Kidney capillary endothelial cell (primary cell): ENCODE measurements around the gene CAMK2G.
"Not testable (repeated sequence)": the region's sequence is repeated elsewhere in the genome, so short reads cannot be mapped to it uniquely, and the experiment has no call there.

Experiments used
- DNase-seq: peaks from one replicate; pipeline ENCODE4 v3.0.0-alpha.2; 2018; ENCODE audit warnings: low spot score

Gene CAMK2G

GRCh38 chr10:73812657-73813056 lies 61.7 kb downstream of the CAMK2G start:
- DNase-seq: no peak

- DNase-seq: no peak
These were observed 63.5 kb downstream of the CAMK2G start for GRCh38 chr10:73810735-73811465.

- no peak for DNase-seq
These were observed 64.0 kb downstream of the CAMK2G start for GRCh38 chr10:73810358-73810734.

DNA sequence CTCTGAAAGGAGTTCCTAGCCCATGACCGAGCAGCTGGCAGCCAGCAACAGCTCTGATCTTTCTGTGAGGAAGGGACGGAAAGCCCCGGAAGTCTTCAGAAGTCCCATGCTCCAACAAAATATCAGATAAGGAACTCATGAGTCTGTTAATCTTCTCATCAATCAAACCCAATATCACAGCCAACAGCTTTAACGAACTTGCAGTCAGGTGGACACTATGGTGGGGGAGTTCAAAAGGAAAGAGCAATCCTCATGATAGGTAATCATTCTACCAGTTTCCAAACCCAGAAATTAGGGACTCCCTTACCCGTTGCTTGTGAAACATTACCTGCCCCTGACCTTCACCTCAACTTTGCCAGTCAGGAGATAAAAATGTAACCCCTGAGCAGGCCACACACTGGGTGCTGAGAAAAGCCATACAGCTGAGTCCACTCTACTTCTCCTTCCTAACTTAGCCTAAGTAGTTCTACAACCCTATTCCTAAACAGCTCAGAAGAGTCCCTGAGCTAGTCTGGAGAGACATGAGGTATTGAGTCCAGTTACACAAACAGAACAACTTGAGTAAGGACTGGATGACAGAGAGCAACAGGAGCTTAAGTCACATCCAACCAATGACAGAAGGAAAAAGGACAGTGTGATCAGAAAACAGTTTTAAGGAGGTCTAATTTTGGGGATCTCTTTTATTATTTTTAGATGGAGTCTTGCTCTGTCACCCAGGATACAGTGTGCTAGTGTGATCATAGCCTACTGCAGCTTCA lies 65.1 kb downstream of the CAMK2G start:
- DNase-seq: no peak

DNA sequence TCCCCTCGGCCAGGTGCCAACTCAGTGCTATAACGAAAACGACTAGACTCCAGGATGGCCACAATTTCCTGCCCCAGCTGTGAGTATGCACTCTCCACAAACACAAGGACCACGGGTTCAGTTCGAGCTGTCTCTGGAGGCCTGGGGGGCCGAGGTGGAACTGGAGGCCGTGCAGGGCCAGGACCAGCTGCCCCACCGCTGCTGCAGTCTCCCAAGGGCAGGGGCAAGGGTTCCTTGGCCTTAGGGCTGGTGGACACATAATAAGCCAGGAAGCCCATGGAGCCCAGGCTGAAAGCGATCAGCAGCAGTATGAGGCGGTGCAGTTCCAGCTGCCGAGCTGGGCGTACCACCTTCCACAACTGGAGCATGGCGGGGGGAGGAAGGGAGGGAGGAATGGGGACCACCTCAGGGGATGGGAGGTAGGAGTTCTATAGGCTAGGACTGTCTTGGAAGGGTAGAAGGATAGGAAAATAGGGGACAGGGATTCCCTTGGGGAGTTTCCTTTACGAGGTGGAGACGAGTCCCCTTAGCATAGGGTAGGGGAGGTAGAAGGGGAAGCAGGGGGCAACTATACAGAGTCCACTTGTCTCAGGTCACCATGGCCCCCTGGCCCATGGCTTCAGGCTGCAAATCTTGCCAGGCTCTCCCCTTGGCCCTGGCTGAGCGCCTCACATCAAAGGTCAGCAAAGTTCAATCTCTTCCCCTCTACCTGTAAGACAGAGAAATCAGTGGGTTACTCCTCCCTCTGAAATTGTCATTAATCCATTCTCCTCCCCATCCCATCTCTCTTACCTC lies 66.1 kb downstream of the CAMK2G start:
- no peak for DNase-seq

- no peak for DNase-seq
These were observed 66.9 kb downstream of the CAMK2G start for GRCh38 chr10:73807471-73807870.

GRCh38 chr10:73806176-73806950 lies 68.0 kb downstream of the CAMK2G start:
- DNase-seq: no peak

- no peak for DNase-seq
These were observed 70.6 kb downstream of the CAMK2G start for GRCh38 chr10:73803680-73804286.

DNA sequence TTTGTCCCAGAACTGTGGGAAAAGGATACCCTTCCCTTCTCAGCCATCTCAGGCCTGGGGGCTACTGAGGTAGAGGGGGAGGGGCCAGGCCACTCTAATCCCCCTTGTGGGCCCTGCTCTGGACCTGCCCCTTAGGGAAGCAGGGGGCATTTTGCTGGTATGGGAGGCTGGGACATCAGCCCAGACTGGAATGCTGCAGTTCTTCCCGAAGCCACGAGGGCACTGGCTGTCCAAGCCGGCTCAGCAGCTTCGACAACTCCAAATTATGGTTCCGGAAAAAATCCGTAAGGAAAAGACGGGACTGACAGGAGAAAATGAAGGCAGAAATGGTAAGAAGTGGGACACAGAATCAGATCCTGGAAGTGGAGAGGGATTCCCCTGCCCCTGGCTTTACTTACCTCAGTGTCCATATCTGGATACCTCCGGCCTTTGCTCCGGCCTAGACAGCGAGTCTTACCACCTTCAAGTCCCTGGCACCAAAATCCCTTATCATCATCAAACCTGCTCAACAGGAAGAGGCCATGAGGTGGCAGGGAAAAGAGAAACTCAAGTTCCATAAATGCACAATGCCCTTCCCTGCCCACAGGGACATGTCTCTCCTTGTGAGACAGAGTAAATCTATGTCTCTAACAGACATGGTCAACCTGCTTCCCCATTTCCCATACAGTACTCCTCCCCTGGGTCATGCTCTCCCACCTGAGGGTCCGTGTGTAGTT lies 71.9 kb downstream of the CAMK2G start:
- DNase-seq: no peak

DNA sequence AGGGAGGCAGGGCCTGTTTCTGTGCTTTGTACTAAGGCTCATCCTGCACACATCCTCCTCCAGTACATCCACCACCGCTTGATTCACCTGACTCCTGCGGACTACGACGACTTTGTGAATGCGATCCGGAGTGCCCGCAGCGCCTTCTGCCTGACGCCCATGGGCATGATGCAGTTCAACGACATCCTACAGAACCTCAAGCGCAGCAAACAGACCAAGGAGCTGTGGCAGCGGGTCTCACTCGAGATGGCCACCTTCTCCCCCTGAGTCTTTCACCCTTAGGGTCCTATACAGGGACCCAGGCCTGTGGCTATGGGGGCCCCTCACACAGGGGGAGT lies 73.1 kb downstream of the CAMK2G start:
- DNase-seq: no peak

DNA sequence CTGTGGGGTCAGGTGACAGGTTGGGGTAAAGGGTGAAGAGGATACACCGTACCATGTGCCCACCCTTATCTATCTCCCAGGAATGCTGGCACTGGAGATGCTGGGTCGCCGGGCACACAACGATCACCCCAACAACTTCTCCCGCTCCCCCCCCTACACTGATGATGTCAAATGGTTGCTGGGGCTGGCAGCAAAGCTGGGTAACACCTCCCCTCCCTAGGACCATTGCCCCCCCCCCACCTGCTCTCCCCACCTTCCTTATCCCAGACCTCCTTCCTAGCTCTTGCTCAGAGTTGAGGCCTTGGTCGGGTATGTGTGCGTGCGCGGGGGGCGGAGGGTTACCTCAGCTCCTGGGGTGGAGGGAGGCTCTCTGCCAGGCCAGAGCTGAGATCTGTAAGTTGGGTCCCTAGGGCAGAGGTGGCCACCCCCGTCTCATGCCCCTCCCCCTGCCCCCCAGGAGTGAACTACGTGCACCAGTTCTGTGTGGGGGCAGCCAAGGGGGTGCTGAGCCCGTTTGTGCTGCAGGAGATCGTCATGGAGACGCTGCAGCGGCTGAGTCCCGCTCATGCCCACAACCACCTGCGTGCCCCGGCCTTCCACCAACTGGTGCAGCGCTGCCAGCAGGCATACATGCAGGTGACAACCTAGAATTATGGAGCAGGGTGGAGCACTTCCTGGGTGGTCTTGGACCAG lies 73.6 kb downstream of the CAMK2G start:
- no peak for DNase-seq

DNA sequence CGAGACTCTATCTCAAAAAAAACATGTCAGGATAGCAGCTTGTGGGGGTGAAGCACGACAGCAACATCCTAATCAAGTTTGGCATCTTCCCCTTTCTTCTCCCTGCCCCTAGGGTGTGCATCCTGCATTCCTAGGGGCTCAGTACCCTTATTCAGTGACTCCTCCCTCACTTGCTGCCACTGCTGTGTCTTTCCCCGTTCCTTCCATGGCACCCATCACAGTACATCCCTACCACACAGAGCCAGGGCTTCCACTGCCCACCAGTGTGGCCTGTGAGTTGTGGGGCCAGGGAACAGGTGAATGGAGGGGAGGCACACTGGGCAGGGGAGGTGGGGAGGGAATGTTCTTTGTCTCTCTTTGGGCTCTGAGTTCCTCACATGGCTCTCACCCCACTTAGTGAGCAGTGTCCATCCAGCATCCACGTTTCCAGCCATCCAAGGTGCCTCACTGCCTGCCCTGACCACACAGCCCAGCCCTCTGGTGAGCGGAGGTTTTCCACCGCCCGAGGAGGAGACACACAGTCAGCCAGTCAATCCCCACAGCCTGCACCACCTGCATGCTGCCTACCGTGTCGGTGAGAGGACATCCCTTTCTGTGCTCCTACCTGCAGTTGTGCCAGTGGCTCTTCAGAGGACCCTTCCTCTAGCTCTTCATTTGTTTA lies 74.3 kb downstream of the CAMK2G start:
- DNase-seq: no peak

DNA sequence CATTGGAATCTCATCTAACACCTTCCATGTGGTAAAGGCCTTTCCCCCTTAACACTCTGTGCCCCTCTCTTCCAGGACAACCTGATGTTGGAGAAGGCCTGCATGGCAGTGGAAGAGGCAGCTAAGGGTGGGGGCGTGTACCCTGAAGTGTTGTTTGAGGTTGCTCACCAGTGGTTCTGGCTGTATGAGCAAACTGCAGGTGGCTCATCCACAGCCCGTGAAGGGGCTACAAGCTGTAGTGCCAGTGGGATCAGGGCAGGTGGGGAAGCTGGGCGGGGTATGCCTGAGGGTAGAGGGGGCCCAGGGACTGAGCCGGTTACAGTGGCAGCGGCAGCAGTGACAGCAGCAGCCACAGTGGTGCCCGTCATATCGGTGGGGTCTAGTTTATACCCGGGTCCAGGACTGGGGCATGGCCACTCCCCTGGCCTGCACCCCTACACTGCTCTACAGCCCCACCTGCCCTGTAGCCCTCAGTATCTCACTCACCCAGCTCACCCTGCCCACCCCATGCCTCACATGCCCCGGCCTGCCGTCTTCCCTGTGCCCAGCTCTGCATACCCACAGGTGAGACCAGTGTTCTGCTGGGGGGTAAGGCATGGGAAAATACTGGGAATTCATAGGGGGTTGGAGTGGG lies 75.3 kb downstream of the CAMK2G start:
- DNase-seq: no peak

DNA sequence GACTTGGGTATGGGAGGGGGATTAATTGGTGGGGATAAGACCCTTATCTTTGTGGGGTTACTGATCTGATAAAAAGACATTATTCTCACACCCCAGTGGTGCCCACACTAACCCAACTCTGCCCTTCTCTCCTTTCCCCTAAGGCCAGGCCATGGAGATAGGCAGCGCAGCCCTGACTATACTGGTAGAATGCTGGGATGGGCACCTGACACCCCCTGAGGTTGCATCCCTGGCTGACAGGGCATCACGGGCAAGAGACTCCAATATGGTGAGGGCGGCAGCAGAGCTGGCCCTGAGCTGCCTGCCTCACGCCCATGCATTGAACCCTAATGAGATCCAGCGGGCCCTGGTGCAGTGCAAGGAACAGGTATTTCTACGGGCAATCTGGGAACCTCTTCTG lies 76.3 kb downstream of the CAMK2G start:
- DNase-seq: no peak

DNA sequence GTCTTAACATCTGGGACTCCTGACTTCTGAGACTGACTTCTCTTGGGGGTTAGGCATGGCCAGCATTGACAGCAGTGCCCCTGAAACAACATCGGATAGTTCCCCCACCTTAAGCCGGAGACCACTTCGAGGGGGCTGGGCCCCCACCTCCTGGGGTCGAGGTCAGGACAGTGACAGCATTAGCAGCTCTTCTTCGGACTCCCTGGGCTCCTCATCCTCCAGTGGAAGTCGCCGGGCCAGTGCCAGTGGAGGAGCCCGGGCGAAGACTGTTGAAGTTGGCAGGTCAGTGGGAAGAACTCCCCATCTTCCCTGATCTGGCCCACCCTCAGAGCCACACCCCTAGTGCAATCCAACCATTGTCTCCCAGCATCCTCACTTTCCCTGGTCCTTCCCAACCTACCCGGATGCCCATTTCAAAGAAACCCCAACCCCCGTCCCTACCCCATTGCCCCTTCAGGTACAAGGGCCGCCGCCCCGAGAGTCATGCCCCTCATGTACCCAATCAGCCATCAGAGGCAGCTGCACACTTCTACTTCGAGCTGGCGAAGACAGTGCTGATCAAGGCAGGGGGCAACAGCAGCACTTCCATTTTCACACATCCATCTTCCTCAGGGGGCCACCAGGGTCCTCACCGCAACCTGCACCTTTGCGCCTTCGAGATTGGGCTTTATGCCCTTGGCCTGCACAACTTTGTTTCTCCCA lies 76.9 kb downstream of the CAMK2G start:
- DNase-seq: no peak

DNA sequence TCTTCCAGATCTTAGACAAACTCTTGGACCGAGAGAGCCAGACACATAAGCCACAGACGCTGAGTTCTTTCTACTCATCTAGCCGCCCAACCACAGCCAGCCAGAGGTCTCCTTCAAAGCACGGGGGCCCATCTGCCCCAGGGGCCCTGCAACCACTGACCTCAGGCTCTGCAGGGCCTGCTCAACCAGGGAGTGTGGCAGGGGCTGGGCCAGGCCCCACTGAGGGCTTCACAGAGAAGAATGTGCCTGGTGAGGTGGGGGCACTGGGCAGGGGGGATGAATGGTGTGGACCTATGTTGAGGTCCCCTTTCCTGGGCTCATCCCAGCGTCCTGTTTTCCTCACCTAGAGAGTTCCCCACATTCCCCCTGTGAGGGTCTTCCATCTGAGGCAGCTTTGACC lies 77.6 kb downstream of the CAMK2G start:
- no peak for DNase-seq

DNA sequence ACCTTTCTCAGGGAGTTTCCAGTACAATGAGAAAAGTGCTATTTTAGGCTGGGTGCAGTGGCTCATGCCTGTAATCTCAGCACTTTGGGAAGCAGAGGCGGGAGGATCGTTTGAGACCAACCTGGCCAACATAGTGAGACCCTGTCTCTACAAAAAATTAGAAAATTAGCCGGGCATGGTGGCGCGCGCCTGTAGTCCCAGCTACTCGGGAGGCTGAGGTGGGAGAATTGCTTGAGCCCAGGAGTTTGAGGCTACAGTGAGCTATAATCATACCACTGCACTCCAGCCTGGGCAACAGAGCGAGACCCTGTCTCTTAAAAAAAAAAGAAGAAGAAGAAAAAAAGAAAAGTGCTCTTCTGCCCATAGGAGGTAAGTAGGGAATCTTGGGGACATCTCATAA lies 78.3 kb downstream of the CAMK2G start:
- not testable (repeated sequence) for DNase-seq

DNA sequence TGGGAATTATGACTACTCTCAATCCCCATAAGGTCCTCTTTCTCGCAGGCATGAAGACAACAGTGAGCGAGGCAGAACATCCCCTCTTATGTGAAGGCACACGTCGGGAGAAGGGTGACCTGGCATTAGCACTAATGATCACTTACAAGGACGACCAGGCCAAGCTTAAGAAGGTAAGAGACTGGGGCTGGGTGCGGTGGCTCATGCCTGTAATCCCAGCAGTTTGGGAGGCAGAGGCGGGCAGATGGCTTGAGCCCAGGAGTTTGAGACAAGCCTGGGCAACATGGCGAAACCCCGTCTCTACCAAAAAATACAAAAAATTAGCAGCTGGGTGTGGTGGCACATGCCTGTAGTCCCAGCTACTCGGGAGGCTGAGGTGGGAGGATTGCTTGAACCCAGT lies 78.9 kb downstream of the CAMK2G start:
- not testable (repeated sequence) for DNase-seq

DNA sequence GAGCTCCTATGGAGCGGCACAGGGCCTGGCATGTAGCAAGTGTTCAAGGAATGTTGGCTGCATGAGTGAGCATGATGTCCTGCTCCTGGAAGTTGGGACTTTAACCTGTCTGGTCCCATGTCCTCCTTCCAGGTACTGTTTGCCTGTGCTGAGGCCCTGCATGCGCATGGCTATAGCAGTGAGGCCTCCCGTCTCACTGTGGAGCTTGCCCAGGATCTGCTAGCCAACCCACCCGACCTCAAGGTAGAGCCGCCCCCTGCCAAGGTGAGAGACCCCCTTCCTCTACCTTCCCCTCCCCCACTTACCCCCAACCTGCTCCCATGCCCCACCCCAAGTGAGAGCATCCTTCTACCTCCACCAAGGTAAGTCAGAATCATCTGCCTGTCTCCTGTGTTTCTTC lies 80.9 kb downstream of the CAMK2G start:
- DNase-seq: no peak
